B cell (primary cell): Measurements from ENCODE around the gene SLC23A2.

Source experiments
- CTCF ChIP-seq: fragments of 200-600 bp; IDR thresholded peaks from one replicate; pipeline ENCODE4 v1.8.0; 2022; ENCODE audit warnings: antibody characterized with exemption, mild to moderate bottlenecking
- EZH2 ChIP-seq: IDR thresholded peaks from 2 replicates; pipeline ENCODE4 v1.6.1; 2012; ENCODE audit warnings: borderline replicate concordance, low read depth, mild to moderate bottlenecking, moderate library complexity, low read length; ENCODE audit not compliant: insufficient read depth, poor library complexity, severe bottlenecking

GRCh38 chr20:4866429-4866828 lies 134.9 kb downstream of the SLC23A2 start:
- no peak for TF ChIP-seq CTCF
- TF ChIP-seq EZH2, result no peak
